ENCODE data around the gene ADGRG4.

DNA sequence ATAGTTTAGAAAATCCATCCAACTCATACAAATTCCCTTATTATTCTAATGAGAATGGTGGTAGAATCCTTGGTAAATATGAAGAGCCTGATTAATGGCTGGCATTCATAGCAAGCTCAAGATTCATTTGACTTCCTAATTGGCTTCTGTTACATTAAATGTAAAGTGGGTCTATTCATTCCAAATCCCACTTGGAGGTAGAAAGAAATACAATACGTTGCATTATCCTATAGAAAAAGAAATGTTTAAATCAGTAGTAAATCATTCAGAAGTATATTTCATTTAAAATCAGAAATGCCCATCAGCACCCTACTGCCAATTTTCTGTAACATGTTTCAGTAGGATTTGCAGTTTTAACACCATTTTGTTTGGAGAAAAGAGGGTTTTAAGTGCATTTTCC is 6.7 kb downstream of the ADGRG4 start:
- TF ChIP-seq EZH2 (IDR thresholded peaks at IDR 0.05; ENCODE audit: borderline replicate concordance, insufficient read depth, low read length, poor library complexity, severe bottlenecking), result no peak
- TF ChIP-seq CTCF (IDR thresholded peaks at IDR 0.05; ENCODE audit: poor library complexity, severe bottlenecking), result no peak
- no peak for TF ChIP-seq RAD21 (conservative IDR thresholded peaks at IDR 0.05)
- no peak for TF ChIP-seq SMC3 (conservative IDR thresholded peaks at IDR 0.05; ENCODE audit: poor library complexity)
- TF ChIP-seq REST (IDR thresholded peaks at IDR 0.05; ENCODE audit: borderline replicate concordance), result no peak
